Uterus (tissue), 4 donors: ENCODE measurements around the gene UBR4. TPM values are rescaled to one million over a fixed set of nuclear protein-coding genes. Genes with fewer than 3 reads are reported as not detected.
A peak's percentile ranks its signal among the peaks of the same experiment; 100 is the strongest.
"Not testable (repeated sequence)": the region's sequence is repeated elsewhere in the genome, so short reads cannot be mapped to it uniquely, and the experiment has no call there.

ENCODE experiments used
- DNase-seq, 2 donors: peaks; one replicate each; pipeline ENCODE4 v3.0.0-alpha.2; 2019 to 2020
- H3K27ac ChIP-seq, 2 donors: fragments of 200-600 bp; sonication (generic); 1 replicate in 1 of 2; 2 replicates in 1 of 2; pipeline ENCODE4 v1.5.1; 2016 to 2018
- H3K27me3 ChIP-seq, 2 donors: fragments of 200-600 bp; sonication (generic); one replicate each; pipeline ENCODE4 v1.5.1; 2018 to 2019; ENCODE audit warnings: control low read depth in 1 of 2
- H3K36me3 ChIP-seq, 2 donors: fragments of 200-600 bp; sonication (generic); one replicate each; pipeline ENCODE4 v1.5.1; 2019; ENCODE audit warnings: control low read depth in 1 of 2
- H3K4me1 ChIP-seq, 2 donors: fragments of 200-600 bp; sonication (generic); one replicate each; pipeline ENCODE4 v1.5.1; 2018 to 2019; ENCODE audit warnings: control low read depth in 1 of 2
- H3K4me3 ChIP-seq, 2 donors: fragments of 200-600 bp; sonication (generic); 1 replicate in 1 of 2; 2 replicates in 1 of 2; pipeline ENCODE4 v1.5.1; 2018 to 2019; ENCODE audit warnings: mild to moderate bottlenecking in 1 of 2
- H3K9me3 ChIP-seq, 2 donors: fragments of 200-600 bp; sonication (generic); one replicate each; pipeline ENCODE4 v1.5.1; 2019; ENCODE audit warnings: control low read depth in 1 of 2
- CTCF ChIP-seq, 4 experiments: fragments of 200-600 bp in 2 of 4; fragments of 450-650 bp in 2 of 4; sonication (generic) in 2 of 4; IDR thresholded peaks; one replicate each; pipeline ENCODE4 v1.5.1; 2016 to 2019; ENCODE audit warnings: antibody characterized with exemption in 4 of 4, mild to moderate bottlenecking in 2 of 4, moderate library complexity in 1 of 4
- POLR2A ChIP-seq, 2 donors: fragments of 450-650 bp; IDR thresholded peaks; one replicate each; pipeline ENCODE4 v1.6.1; 2016; ENCODE audit warnings: antibody characterized with exemption in 2 of 2, mild to moderate bottlenecking in 1 of 2, moderate library complexity in 1 of 2
- intact Hi-C: fragments of 100-400 bp; cut with DNase I; formaldehyde crosslinking; loops from one replicate; pipeline ENCODE4 v1.15.1; 2023; ENCODE audit warnings: low total_unique reads
- total RNA-seq, 4 donors: library from RNA; depleted of rRNA in 3 of 4; stranded (reverse); fragments of >200 nt in 3 of 4; gene quantifications; one replicate each; pipeline versions ENCODE4 v1.1.0 to v1.2.4, GENCODE V29; 2014 to 2023
- donor health status: DM: yes; HTN: yes; CAD: no.

UBR4 gene
- 100 to 1,000 TPM in 3 of 4 donors, 10 to 100 TPM in 1; 50.0 to 161 (median 105) TPM for total RNA-seq

- intact Hi-C loops, result no loop called here
- H3K27ac ChIP-seq, result peak within 1 kb of the TSS; percentile 86 to 95
- H3K36me3 ChIP-seq, result no peaks in the 10 kb centered on the region
- no peaks in the 10 kb centered on the region for H3K9me3 ChIP-seq
- TF ChIP-seq CTCF (IDR thresholded peaks at IDR 0.05) (peak in 1 of 4 experiments; percentile 31), POLR2A (IDR thresholded peaks at IDR 0.05) (peak; percentile 95 to 97)
- no peaks in the 10 kb centered on the region for H3K27me3 ChIP-seq
- DNase-seq, result peak; percentile 89 to 95
- peak within 1 kb of the TSS; percentile 75 to 81 for H3K4me3 ChIP-seq
- peaks cover 13% of the 10 kb centered on the region in 2 donors for H3K4me1 ChIP-seq
These were observed at the start of gene UBR4 for GRCh38 chr1:19209990-19210771. Gene UBR4 (minus strand): TSS chr1:19210266. CDS start chr1:19210248, 18 bp downstream.

- no peak for DNase-seq
- Histone ChIP-seq H3K27ac (no peak overlapping the region), H3K36me3 (no peaks in the 10 kb centered on the region), H3K4me3 (no peak overlapping the region), H3K9me3 (no peaks in the 10 kb centered on the region), H3K27me3 (no peaks in the 10 kb centered on the region), H3K4me1 (peaks cover 0 to 5% of the 10 kb centered on the region in 2 donors)
- intact Hi-C loops, result no loop called here
- no peak for TF ChIP-seq POLR2A (IDR thresholded peaks at IDR 0.05)
- no peak for TF ChIP-seq CTCF (IDR thresholded peaks at IDR 0.05)
These were observed 48.3 kb upstream of the UBR4 start for GRCh38 chr1:19258353-19258752.

GRCh38 chr1:19257178-19257914 lies 47.3 kb upstream of the UBR4 start:
- H3K4me3 ChIP-seq, result no peak overlapping the region
- intact Hi-C loops, result no loop called here
- no peaks in the 10 kb centered on the region for H3K9me3 ChIP-seq
- no peaks in the 10 kb centered on the region for H3K36me3 ChIP-seq
- peaks cover 0 to 12% of the 10 kb centered on the region in 2 donors for H3K4me1 ChIP-seq
- no peaks in the 10 kb centered on the region for H3K27me3 ChIP-seq
- no peak for DNase-seq
- H3K27ac ChIP-seq, result no peak overlapping the region
- TF ChIP-seq CTCF (IDR thresholded peaks at IDR 0.05) (no peak), POLR2A (IDR thresholded peaks at IDR 0.05) (no peak)

GRCh38 chr1:19256301-19256700 lies 46.2 kb upstream of the UBR4 start:
- H3K36me3 ChIP-seq, H3K27ac ChIP-seq, H3K27me3 ChIP-seq, H3K9me3 ChIP-seq, DNase-seq, H3K4me3 ChIP-seq, intact Hi-C loops: not testable (repeated sequence)
- peaks cover 0 to 12% of the 10 kb centered on the region in 2 donors for H3K4me1 ChIP-seq

GRCh38 chr1:19255288-19255687 lies 45.2 kb upstream of the UBR4 start:
- intact Hi-C loops, result no loop called here
- Histone ChIP-seq H3K9me3 (no peaks in the 10 kb centered on the region), H3K4me1 (peaks cover 0 to 12% of the 10 kb centered on the region in 2 donors), H3K4me3 (no peak overlapping the region), H3K36me3 (no peaks in the 10 kb centered on the region), H3K27ac (no peak overlapping the region), H3K27me3 (no peaks in the 10 kb centered on the region)
- DNase-seq, result no peak
- no peak for TF ChIP-seq CTCF (IDR thresholded peaks at IDR 0.05)
- TF ChIP-seq POLR2A (IDR thresholded peaks at IDR 0.05), result no peak
